HG03045 (cell line): ENCODE measurements around the gene NFE2L1.
"Not testable (repeated sequence)": the region's sequence is repeated elsewhere in the genome, so short reads cannot be mapped to it uniquely, and the experiment has no call there.

ENCODE experiments used
- ATAC-seq: cut with Tn5 transposase; IDR thresholded peaks from one replicate; pipeline ENCODE4 v1.9.1; 2021; ENCODE audit warnings: mild to moderate bottlenecking, moderate library complexity; ENCODE audit not compliant: unreplicated experiment

Gene NFE2L1

DNA sequence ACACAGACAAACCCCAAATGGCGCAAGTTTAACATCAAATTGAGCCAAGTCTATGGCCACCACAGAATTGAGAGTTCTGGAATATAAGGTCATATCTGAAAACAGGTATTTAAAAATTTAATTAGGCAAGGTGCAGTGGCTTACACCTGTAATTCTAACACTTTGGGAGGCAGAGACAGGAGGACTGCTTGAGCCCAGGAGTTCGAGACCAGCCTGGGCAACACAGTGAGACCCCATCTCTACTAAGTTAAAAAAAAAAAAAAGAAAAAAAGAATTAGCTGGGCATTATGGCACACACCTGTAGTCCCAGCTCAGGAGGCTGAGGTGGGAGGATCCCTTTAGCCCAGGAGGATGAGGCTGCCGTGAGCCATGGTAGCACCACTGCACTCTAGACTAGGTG, 19.1 kb downstream of the NFE2L1 start:
- no peak for ATAC-seq

DNA sequence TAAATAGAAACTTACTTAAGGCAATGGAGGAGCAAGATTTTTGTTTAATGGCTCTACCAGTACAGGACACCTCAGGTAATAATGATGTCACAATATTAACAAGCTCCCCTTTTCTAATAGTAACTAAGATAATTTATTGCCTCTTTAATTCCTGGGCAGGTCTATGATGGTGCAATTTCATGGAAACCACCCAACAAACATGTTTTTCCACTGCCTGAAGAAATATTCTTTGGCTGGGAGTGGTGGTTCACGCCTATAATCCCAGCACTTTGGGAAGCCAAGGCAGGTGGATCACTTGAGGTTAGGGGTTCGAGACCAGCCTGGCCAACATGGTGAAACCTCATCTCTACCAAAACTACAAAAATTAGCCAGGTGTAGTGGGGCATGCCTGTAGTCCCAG, 19.6 kb downstream of the NFE2L1 start:
- ATAC-seq: not testable (repeated sequence)

DNA sequence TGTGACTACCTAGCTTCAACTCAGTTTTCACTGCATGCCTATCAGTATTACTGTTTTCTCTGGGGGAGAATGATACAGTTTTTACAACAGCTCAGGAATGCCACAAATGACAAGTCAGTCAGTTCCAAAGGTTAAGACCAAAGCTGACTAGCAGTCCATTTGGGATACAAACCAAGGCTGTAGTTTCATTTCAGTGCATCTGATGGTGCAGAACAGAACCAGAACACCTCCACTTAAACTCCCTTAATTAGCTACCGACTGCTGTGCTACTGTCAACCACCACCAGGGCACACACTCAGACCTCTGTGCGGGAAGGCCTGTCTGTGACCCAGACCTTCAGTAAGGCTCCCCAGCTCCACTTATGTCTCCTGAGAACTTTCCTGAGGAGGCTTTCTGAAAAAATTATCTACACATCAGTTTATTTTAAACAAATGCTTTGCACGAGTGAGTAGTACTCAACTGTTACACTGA, 20.4 kb downstream of the NFE2L1 start:
- no peak for ATAC-seq

DNA sequence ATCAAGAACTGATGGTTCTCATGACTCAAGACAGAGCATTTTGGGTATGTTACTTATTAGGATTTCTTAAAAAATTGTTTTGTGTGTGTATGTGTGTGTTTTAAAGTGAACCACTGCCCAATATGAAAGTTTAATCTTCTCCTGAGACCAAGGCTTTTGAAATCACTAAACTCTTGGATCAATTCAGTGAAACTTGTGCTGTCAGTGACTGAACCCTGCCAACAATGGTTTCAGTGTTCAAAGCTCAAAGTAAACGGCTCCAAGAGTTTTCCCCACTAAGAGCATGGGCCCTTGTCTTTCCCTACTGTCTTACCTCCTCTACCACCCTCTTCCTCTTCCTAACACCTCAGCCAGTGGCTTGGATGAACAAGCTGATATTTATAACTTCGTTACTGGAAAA, 22.0 kb downstream of the NFE2L1 start:
- ATAC-seq: no peak

DNA sequence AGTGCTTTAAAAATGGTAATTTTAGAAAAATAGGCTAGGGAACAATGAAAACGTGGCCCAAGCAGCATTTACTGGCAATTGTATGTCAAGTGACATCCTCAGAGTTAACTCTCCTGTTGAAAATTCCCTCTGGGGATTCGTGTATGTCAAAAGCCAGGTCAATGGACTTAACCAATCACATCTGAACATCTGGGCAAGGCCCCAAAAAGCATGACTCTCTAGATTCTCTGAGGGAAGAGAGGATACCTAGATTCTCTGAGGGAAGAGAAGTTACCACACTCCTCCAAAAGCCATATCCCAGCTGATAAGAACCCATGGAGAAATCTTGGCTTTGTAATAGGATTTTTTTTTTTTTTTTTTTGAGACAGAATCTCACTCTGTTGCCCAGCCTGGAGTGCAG, 23.5 kb downstream of the NFE2L1 start:
- ATAC-seq: no peak

DNA sequence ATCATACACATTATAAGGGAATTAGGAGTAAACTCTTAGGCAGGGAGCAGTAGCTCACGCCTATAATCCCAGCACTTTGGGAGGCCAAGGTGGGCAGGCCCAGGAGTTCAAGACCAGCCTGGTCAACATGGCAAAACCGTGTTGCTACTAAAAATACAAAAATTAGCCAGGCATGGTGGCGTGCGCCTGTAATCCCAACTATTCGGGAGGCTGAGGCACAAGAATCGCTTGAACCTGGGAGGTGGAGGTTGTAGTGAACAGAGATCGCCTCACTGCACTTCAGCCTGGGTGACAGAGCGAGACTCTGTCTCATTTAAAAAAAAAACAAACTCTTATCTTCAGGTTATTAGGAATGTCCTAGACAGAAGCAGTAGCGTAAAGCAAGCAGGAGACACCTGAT, 24.7 kb downstream of the NFE2L1 start:
- not testable (repeated sequence) for ATAC-seq

DNA sequence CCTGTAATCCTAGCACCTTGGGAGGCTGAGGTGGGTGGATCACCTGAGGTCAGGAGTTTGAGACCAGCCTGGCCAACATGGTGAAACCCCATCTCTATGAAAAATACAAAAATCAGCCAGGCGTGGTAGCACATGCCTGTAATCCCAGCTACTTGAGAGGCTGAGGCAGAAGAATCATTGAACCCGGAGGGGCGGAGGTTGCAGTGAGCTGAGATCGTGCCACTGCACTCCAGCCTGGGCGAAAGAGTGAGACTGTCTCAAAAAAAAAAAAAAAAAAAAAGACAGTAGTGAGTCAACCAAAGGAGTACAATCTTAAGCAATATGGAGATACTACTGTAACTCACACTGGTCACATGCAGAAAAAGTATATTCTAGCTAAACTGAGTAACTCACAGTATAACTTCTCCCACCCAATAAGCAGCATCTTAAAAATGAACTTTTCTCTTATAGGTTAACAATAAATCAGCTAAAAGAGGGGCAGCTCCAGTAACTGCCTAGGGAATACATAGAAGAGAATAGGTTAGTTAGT, 25.5 kb downstream of the NFE2L1 start:
- ATAC-seq: not testable (repeated sequence)

DNA sequence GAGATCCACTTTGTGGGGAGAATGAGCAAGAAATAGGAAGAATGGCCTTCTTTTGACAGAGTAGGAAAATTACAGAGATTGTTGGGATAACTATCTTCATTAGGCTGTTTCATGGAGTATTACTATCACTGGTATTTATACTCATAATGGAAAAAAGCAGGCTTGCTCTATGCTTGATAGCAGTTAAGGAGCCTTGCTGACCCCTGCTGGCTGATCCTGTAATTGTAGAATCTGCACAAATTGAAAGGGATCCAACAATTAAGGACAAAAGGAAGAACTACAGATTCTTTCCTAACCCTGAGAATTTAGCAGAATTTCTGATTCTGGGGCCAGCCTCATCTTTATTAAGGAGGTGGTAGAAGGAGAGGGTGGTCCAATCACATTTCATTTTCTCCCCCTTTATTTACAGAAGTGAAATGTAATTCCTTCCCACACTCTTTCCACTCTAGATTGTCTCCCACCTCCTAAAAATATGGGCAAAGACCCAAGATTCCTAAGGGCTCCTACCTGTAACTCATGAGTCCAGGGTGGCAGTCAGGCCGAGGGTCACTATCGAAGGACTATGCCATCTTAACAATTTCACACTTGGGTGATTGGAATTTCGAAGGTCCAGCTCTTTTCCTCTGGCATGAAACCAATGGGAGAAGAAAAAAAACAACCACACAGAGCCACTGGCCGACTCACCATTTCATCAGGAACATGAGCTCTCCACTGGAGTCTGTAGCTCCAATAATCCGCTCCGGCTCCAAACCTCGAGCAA, 26.3 kb downstream of the NFE2L1 start:
- no peak for ATAC-seq

DNA sequence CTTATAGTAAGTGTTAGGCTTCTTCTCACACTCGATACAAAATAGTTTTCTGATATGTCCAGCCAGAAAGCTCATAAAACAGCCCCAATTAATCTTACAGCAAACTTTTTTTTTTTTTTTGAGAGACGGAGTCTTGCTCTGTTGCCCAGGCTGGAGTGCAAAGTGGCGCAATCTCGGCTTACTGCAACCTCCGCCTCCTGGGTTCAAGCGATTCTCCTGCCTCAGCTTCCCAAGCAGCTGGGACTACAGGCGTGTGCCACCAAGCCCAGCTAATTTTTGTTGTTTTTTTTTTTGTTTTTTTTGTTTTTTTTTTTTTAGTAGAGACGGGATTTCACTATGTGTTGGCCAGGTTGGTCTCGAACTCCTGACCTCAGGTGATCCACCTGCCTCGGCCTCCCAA, 29.0 kb downstream of the NFE2L1 start:
- ATAC-seq: not testable (repeated sequence)

DNA sequence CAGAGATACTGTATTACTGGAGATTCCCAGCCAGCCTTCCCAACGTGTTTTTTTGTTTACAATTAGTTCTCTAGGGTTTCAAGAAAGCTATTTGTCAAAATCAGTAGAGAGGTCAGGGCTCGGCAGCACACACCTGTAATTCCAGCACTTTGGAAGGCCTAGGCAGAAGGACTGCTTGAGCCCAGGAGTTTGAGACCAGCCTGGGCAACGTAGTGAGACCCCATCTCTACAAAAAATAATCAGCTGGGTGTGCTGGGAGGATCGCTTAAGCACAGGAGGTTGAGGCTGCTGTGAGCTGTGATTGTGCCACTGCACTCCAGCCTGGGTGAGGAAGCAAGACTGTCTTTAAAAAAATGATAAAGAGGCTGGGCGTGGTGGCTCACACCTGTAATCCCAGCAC, 33.7 kb downstream of the NFE2L1 start:
- ATAC-seq: no peak

DNA sequence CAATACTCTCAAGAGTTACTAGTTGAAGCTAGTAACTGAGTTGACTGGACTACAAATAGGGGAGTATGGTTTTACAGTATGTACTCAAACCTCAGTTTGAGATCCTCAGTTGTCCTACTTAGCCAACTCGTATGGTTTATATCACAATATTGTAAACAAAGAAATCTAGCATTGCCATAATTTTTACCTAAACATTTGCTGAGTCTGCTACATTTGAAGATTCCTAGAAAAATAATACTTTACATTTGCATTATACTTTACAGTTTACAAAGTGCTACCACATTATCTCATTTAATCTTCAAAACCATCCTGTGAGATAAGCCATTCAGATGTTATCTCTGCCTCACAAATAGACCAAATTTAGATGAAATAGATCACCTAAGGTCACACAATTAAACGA, 36.8 kb downstream of the NFE2L1 start:
- ATAC-seq: no peak

DNA sequence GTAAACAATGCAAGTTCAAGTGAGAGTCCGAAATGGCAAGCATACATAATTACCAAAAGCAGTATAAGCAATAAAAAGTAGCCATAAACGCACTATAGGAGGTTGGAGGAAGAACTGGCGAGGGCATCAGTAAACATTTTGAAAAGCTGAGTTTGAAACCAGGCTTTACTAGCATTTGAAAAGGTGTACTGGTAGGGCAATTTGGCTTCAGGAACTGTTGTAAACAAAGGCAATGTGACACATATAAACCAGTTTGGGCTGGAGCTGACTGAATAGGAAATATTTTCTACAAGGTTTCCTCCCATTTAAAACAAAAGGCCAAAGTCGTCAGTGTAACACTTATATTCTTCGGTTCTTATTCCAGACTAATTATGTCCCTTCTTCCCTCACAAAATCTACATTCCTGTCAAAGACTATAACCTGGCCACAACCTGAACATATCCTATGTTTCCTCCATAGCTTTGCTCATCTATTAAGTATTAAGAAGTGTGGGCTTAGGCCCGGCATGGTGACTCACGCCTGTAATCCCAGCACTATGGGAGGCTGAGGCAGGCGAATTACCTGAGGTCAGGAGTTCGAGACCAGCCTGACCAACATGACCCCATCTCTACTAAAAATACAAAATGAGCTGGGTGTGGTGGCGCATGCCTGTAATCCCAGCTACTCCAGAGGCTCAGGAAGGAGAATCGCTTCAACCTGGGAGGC, 45.3 kb downstream of the NFE2L1 start:
- no peak for ATAC-seq

DNA sequence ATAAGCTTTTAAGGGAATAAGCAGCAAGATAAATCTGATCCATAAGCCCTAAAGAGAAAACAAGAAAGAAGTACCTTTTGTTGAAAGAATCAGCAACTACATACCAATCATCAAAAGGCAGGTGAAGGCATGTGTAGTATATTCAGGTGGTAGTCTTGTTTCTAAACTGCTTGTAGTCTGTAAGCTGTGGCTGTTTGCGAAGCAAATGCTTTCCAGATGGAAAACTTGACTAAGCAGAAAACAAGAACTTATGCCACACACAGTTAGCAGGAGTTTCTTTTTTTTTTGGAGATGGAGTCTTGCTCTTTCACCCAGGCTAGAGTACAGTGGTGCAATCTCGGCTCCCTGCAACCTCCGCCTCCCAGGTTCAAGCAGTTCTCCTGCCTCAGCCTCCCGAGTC, 47.5 kb downstream of the NFE2L1 start:
- ATAC-seq: no peak

DNA sequence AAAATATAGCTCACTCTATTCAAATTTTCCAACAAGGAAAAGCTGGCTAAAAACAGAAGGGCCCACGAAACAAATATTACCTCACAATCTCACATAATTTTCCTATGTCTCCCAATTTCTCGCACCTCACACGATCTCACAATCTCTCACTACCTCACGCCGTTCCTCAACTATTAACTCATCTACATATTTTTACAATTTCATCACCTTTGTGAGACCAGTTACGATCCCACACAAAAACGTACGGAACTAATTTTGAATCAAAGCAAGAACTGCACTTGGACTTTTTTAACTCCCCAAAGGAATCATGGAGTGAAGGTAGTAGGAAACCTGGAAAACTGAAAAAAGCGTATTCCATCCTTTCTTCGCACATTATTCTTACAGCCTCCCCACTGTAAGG, 52.0 kb downstream of the NFE2L1 start:
- no peak for ATAC-seq

DNA sequence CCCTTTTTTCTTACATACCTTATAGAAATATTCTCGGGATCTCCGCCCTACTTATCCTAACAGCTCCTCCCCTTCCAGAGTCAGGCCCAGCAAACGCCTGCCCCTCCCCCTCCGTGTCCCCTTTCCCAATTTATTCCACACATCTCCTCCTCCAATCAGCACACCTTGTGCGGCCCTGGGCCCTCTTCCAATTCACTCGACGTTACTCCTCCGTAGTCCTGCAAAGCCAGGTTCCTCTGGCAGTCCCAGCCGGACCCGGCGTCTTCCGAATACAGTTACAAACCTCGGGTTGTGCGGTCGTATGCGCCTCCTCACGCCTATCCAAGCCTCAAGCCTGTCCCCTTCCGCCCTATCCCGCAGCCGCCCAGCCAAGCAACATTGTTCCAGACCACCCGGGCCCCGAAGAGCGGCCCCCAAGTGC, 52.4 kb downstream of the NFE2L1 start:
- ATAC-seq: no peak

DNA sequence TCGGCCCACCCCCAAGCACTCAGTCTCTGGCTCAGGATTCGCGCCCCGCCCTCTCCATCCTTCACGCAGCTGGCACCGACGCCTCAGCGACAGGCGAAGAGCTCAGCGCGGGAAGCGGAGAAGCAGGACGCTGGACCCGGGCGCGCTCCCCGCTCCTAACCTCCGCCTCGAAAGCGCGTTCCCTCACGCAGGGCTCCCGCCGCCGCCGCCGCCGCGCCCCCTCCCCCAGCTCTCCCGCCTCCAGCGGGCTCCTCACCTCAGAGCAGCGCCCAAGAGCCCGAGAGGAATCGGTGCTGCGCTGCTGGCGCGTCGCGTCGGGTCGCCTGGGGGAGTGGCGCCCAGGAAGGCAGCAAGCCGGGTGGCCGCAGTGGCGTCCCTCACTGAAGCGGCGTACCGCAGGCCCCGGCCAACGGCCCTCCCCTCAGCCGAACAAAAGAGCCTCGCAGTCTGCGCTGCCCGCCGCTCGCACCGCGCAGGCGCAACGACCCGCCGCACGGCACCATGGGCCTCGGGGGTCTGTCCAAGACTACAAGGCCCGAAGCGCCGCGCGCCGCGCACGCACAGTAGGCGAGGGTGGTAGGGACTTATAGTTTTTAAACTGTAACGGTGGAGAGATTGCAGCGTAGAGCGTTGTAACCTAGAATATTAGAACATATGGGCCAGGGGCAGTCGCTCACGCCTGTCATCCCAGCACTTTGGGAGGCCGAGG, 53.0 kb downstream of the NFE2L1 start, which contains the start of gene CBX1:
TSS of gene CBX1 (minus strand) at position 467 of the 709 bp plus-strand sequence. CDS start 24,474 bp downstream, outside the sequence.
- ATAC-seq: peak; percentile 82

DNA sequence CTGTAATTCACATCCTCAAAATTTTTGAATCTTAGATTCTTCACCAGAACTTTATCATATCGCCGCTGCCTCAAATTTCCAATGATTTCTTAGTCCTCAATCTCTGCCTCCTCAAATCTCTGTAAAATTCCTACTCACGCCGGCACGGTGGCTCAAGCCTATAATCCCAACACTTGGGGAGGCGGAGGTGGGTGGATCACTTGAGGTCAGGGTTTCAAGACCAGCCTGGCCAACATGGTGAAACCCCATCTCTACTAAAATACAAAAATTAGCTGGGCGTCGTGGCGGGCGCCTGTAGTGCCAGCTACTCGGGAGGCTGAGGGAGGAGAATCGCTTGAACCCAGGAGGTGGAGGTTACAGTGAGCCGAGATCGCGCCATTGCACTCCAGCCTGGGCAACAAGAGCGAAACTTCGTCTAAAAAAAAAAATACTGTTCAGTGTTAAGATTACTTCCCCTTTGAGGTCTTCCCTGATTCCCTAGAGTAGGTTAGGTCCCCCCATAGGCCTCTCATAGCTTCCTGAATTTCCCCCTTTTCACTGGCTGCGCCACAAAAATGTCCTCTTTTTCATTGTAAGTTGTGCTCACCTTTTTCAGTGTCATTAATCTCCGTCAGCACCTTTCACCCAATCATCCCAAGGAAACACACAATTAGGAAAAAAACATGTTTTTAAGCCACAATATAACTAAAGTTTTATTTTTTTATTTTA, 54.0 kb downstream of the NFE2L1 start:
- ATAC-seq: no peak

DNA sequence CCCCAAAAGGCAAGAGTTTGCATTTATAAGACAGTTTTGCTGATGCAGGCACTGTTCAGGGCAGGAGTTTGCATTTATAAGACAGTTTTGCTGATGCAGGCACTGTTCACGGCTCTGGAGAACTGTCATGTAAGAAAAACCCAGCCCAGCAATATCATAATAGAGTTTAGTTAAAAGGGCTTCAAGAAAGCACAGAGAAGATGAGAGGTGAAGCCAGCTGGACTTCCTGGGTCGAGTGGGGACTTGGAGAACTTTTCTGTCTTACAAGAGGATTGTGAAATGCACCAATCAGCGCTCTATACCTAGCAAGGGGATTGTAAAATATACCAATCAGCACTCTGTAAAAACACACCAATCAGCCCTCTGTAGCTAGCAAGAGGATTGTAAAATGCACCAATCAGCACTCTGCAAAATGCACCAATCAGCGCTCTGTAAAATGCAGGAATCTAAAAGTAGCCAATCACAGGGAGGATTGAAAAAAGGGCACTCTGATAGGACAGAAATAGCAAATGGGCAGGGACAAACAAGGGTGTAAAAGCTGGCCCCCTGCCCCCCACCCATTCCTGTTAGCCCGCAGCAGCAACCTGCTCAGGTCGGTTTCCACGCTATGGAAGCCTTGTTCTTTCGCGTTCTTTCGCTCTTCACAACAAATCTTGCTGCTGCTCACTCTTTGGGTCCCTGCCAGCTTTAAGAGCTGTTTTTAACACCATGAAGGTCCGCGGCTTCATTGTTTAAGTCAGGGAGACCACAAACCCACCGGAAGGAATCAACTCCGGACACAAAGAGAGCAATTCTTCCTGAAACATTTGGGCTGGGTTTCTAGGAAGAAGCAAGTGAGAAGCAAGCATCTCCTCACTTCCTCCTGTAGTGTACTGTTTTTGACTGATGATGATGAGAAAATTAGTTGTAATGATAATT, 54.9 kb downstream of the NFE2L1 start:
- no peak for ATAC-seq

DNA sequence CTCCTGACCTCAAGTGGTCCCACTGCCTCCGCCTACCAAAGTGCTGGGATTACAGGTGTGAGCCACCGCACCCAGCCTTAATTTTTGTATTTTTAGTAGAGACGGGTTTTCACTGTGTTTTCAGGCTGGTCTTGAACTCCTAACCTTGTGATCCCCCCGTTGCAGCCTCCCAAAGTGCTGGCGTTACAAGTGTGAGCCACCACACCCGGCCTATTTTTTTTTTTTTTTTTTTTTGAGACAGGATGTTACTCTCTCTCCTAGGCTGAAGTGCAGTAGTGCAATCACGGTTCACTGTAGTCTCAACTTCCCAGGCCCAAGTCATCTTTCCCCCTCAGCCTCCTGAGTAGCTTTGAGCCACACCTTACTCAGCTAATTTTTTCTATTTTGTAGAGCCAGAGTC, 56.3 kb downstream of the NFE2L1 start:
- ATAC-seq: no peak

DNA sequence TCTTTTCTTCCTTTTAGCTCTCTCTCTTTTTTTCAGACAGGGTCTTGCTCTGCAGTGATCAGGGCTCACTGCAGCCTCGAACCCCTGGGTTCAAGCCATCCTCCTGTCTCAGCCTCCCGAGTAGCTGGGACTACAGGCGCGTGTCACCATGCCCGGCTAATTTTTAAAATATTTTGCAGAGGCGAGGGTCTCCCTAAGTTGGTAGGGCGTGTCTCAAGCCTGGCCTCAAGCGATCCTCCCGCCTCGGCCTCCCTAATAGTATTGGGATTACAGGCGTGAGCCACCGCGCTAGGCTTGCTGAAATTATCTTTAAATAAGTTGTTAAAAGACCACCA, 58.6 kb downstream of the NFE2L1 start:
- ATAC-seq: no peak
